Prostate gland (tissue), 2 donors: Measurements from ENCODE around the gene CRTAC1. TPM values are rescaled to one million over a fixed set of nuclear protein-coding genes. Genes with fewer than 3 reads are reported as not detected.

Source experiments
- DNase-seq: peaks from one replicate; pipeline ENCODE4 v3.0.0-alpha.2; 2019; ENCODE audit warnings: low spot score
- H3K27ac ChIP-seq, 2 donors: fragments of 200-600 bp; sonication (generic); 2 replicates each; pipeline ENCODE4 v1.5.1; 2017 to 2019
- H3K27me3 ChIP-seq: fragments of 200-600 bp; sonication (generic); replicated peaks from 2 replicates; pipeline ENCODE4 v1.5.1; 2019; ENCODE audit not compliant: insufficient read depth
- H3K36me3 ChIP-seq, 2 donors: fragments of 200-600 bp; sonication (generic); 1 replicate in 1 of 2; 2 replicates in 1 of 2; pipeline versions ENCODE4 v1.5.1 to v1.8.1; 2017 to 2019
- H3K4me1 ChIP-seq: fragments of 200-600 bp; sonication (generic); replicated peaks from 2 replicates; pipeline ENCODE4 v1.5.1; 2019
- H3K4me3 ChIP-seq, 2 donors: fragments of 200-600 bp; sonication (generic); 2 replicates each; pipeline ENCODE4 v1.5.1; 2017 to 2019
- H3K9me3 ChIP-seq: fragments of 200-600 bp; sonication (generic); 2 replicates; pipeline ENCODE4 v1.5.1; 2017
- POLR2A ChIP-seq: fragments of 450-650 bp; IDR thresholded peaks from one replicate; pipeline ENCODE4 v1.6.1; 2016; ENCODE audit warnings: antibody characterized with exemption, mild to moderate bottlenecking
- POLR2AphosphoS5 ChIP-seq: sonication (generic); formaldehyde crosslinking; IDR thresholded peaks from one replicate; pipeline ENCODE4 v1.6.1; 2017; ENCODE audit warnings: antibody characterized with exemption
- WGBS: methylation state at CpG from one replicate; pipeline ENCODE4 v1.1.5; 2018; 5-methylcytosine and 5-hydroxymethylcytosine counted together
- intact Hi-C: fragments of 100-400 bp; cut with DNase I; formaldehyde crosslinking; loops from one replicate; pipeline ENCODE4 v1.14.2; 2022
- total RNA-seq, 2 donors: library from RNA; depleted of rRNA; stranded (reverse); fragments of >200 nt; gene quantifications; one replicate each; pipeline ENCODE4 v1.1.0, GENCODE V29; 2016
- TF ChIP-seq, protein P1 (sequence below), 4 experiments: fragments of 200-600 bp in 2 of 4; fragments of 450-650 bp in 2 of 4; sonication (generic) in 2 of 4; IDR thresholded peaks; 1 replicate in 3 of 4; 2 replicates in 1 of 4; pipeline ENCODE4 v1.5.1; 2016 to 2019; ENCODE audit warnings: antibody characterized with exemption in 4 of 4, mild to moderate bottlenecking in 2 of 4, moderate library complexity in 2 of 4

Gene CRTAC1
- total RNA-seq, 2 donors from 2014 or later = 3.8 to 8.9 TPM

DNA sequence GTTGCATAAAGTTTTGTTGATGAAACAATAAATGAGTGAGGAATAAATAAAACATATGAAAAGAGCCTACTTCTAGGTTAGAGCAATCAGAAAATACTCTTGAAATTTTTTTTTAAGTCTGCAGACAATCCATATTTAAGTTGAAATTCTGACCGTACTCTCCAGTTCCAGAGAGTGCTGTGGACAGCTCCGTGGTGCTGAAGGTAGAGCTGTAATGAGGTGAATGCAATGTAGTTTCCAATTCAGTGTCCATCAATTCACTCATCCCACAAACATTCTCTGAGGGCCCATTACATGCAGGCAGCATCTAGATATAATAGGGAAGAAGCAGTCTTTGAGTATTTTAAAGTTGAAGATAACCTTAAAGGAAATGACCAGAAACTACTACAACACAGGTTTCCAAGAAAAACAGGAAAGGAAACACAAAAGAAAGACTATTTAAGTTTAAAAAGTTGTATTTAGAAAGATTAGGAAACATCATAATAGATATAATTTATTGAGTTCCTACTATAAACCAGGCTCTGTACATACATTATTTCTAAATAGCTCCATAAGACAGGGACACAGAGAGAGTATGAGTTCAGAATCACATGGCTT, 44.0 kb upstream of the CRTAC1 start:
- 13% methylated on average over 2 of the region's 2 CpGs for WGBS
- Histone ChIP-seq H3K36me3 (no peaks in the 10 kb centered on the region), H3K27ac (no peak overlapping the region), H3K4me3 (no peak overlapping the region), H3K4me1 (no peaks in the 10 kb centered on the region), H3K27me3 (no peaks in the 10 kb centered on the region), H3K9me3 (no peaks in the 10 kb centered on the region)
- no peak for DNase-seq
- TF ChIP-seq, protein P1, sequence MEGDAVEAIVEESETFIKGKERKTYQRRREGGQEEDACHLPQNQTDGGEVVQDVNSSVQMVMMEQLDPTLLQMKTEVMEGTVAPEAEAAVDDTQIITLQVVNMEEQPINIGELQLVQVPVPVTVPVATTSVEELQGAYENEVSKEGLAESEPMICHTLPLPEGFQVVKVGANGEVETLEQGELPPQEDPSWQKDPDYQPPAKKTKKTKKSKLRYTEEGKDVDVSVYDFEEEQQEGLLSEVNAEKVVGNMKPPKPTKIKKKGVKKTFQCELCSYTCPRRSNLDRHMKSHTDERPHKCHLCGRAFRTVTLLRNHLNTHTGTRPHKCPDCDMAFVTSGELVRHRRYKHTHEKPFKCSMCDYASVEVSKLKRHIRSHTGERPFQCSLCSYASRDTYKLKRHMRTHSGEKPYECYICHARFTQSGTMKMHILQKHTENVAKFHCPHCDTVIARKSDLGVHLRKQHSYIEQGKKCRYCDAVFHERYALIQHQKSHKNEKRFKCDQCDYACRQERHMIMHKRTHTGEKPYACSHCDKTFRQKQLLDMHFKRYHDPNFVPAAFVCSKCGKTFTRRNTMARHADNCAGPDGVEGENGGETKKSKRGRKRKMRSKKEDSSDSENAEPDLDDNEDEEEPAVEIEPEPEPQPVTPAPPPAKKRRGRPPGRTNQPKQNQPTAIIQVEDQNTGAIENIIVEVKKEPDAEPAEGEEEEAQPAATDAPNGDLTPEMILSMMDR (IDR thresholded peaks at IDR 0.05) = no peak
- TF ChIP-seq POLR2A (no peak), POLR2AphosphoS5 (no peak)
- intact Hi-C loops = no loop called here

GRCh38 chr10:98067165-98067564, 36.7 kb upstream of the CRTAC1 start:
- no peak for DNase-seq
- 90% methylated on average over 5 of the region's 5 CpGs for WGBS
- H3K27me3 ChIP-seq = no peaks in the 10 kb centered on the region

DNA sequence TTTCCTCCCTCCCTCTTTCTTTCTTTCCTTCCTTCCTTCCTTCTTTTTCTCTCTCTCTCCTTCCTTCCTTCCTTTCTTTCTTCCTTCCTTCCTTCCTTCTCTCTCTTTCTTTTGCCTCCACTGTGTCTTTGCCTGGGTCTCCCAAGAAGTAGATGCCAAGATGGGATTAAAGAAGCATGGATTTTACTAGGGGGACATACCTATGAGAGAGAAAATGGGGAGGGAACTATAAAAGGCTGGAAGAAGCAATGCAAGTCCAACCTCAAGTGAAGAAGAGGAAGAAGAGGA, 33.3 kb upstream of the CRTAC1 start:
- intact Hi-C loops = no loop called here
- H3K4me3 ChIP-seq = no peak overlapping the region
- no peaks in the 10 kb centered on the region for H3K9me3 ChIP-seq
- no peaks in the 10 kb centered on the region for H3K36me3 ChIP-seq
- H3K27me3 ChIP-seq = no peaks in the 10 kb centered on the region
- DNase-seq = no peak
- no peak overlapping the region for H3K27ac ChIP-seq
- TF ChIP-seq POLR2A (no peak), POLR2AphosphoS5 (no peak)
- TF ChIP-seq, protein P1 (IDR thresholded peaks at IDR 0.05) = no peak
- H3K4me1 ChIP-seq = no peaks in the 10 kb centered on the region

More at GRCh38 chr10:98067165-98067564, 36.7 kb upstream of the CRTAC1 start:
- TF ChIP-seq POLR2A = no peak
- TF ChIP-seq, protein P1 (IDR thresholded peaks at IDR 0.05) = no peak
- TF ChIP-seq POLR2AphosphoS5 = no peak
- Histone ChIP-seq H3K4me1 (no peaks in the 10 kb centered on the region), H3K27ac (no peak overlapping the region), H3K36me3 (no peaks in the 10 kb centered on the region), H3K9me3 (no peaks in the 10 kb centered on the region), H3K4me3 (no peak overlapping the region)
- intact Hi-C loops = no loop called here

- intact Hi-C loops = no loop called here
These were observed 32.0 kb upstream of the CRTAC1 start for GRCh38 chr10:98062424-98062823.

GRCh38 chr10:98060079-98060478, 29.7 kb upstream of the CRTAC1 start:
- Histone ChIP-seq H3K9me3 (no peaks in the 10 kb centered on the region), H3K36me3 (no peaks in the 10 kb centered on the region), H3K4me1 (no peaks in the 10 kb centered on the region), H3K27me3 (no peaks in the 10 kb centered on the region), H3K27ac (no peak overlapping the region), H3K4me3 (no peak overlapping the region)
- TF ChIP-seq, protein P1 (IDR thresholded peaks at IDR 0.05) = no peak
- TF ChIP-seq POLR2A (no peak), POLR2AphosphoS5 (no peak)
- intact Hi-C loops = no loop called here
- 79% methylated on average over 10 of the region's 10 CpGs for WGBS
- no peak for DNase-seq

More at GRCh38 chr10:98062424-98062823, 32.0 kb upstream of the CRTAC1 start:
- no peaks in the 10 kb centered on the region for H3K36me3 ChIP-seq
- no peak overlapping the region for H3K4me3 ChIP-seq
- H3K9me3 ChIP-seq = no peaks in the 10 kb centered on the region
- DNase-seq = no peak
- WGBS = 65% methylated on average over 6 of the region's 6 CpGs
- TF ChIP-seq POLR2A (no peak), POLR2AphosphoS5 (no peak)
- TF ChIP-seq, protein P1 (IDR thresholded peaks at IDR 0.05) = no peak
- no peaks in the 10 kb centered on the region for H3K4me1 ChIP-seq
- no peak overlapping the region for H3K27ac ChIP-seq
- no peaks in the 10 kb centered on the region for H3K27me3 ChIP-seq
